HepG2 (cell line): ENCODE results near the gene TTC38. TPM values are rescaled to one million over a fixed set of nuclear protein-coding genes. Genes with fewer than 3 reads are reported as not detected.

Experiments used
- ATAC-seq: fragments of 200-7000 bp; cut with Tn5 transposase; 3 replicates; pipeline ENCODE4 v1.9.1; 2020; ENCODE audit warnings: mild to moderate bottlenecking, moderate library complexity
- BruUV-seq: library from RNA; stranded (reverse); fragments of 400-500 nt; replicated peaks from 2 replicates; lab custom pipeline; 2021; lab: Mats Ljungman, UMichigan
- CTCF ChIA-PET: fragments of 300-600 bp; formaldehyde crosslinking; extraction: SDS; loops from one replicate; lab custom pipeline; 2021; ENCODE audit warnings: low total read pairs, inconsistent platforms, low intra/inter-chr PET ratio; lab: Yijun Ruan, JAX
- POLR2A ChIA-PET: fragments of 350-600 bp; sonication (Branson Sonifier 250); formaldehyde crosslinking; loops from one replicate; lab custom pipeline; 2020; ENCODE audit warnings: antibody characterized with exemption, inconsistent platforms; lab: Yijun Ruan, JAX
- DNase-seq: peaks from one replicate; pipeline ENCODE4 v3.0.0-alpha.2; 2015; ENCODE audit warnings: low spot score
- FAIRE-seq: peaks from 3 replicates; lab custom pipeline; 2011; peaks lifted over from hg19 to GRCh38; lab: Jason Lieb, UNC
- H2AFZ ChIP-seq: one replicate; pipeline ENCODE4 v1.6.1; 2011; ENCODE audit warnings: low read length, inconsistent platforms
- H3K27ac ChIP-seq: fragments of 300-600 bp; 3 replicates; pipeline ENCODE4 v1.8.0; 2011; ENCODE audit warnings: mixed run types, mild to moderate bottlenecking, mixed read lengths, low read length, inconsistent platforms; ENCODE audit not compliant: insufficient read depth; ENCODE audit errors: extremely low read length
- H3K27me3 ChIP-seq, 2 experiments: fragments of 200-600 bp in 1 of 2; 2 replicates in 1 of 2; 3 replicates in 1 of 2; pipeline versions ENCODE4 v1.6.0 to v1.8.0; 2011; ENCODE audit warnings: low read length in 2 of 2, mild to moderate bottlenecking in 2 of 2, moderate library complexity in 2 of 2, inconsistent platforms in 1 of 2; ENCODE audit not compliant: insufficient read depth in 2 of 2, control insufficient read depth in 1 of 2
- H3K36me3 ChIP-seq, 2 experiments: fragments of 200-600 bp in 1 of 2; replicated peaks in 1 of 2; 2 replicates in 1 of 2; 3 replicates in 1 of 2; pipeline versions ENCODE4 v1.5.1 to v1.8.0; 2011; ENCODE audit warnings: low read length in 2 of 2, inconsistent platforms in 1 of 2; ENCODE audit not compliant: insufficient read depth in 2 of 2, control insufficient read depth in 1 of 2
- H3K4me1 ChIP-seq: 2 replicates; pipeline ENCODE4 v1.5.1; 2012; ENCODE audit warnings: low read length, inconsistent platforms; ENCODE audit not compliant: insufficient read depth
- H3K4me2 ChIP-seq: 2 replicates; pipeline ENCODE4 v1.6.0; 2011; ENCODE audit warnings: low read depth, low read length, inconsistent platforms
- H3K4me3 ChIP-seq, 3 experiments: fragments of 200-600 bp in 1 of 3; sonication (generic), shearing (Covaris generic) in 1 of 3; replicated peaks in 1 of 3; 2 replicates each; pipeline ENCODE4 v1.5.1; 2011 to 2016; ENCODE audit warnings: low read length in 3 of 3, inconsistent platforms in 2 of 3, low read depth in 2 of 3, mild to moderate bottlenecking in 2 of 3, control low read depth in 1 of 3, mixed read lengths in 1 of 3; ENCODE audit not compliant: insufficient read depth in 1 of 3
- H3K79me2 ChIP-seq: one replicate; pipeline ENCODE4 v1.6.1; 2011; ENCODE audit warnings: low read length, inconsistent platforms; ENCODE audit not compliant: insufficient read depth
- H3K9ac ChIP-seq: 2 replicates; pipeline ENCODE4 v1.6.0; 2011; ENCODE audit warnings: mild to moderate bottlenecking, low read depth, low read length, inconsistent platforms; ENCODE audit not compliant: insufficient read depth
- H3K9me3 ChIP-seq: 2 replicates; pipeline ENCODE4 v1.5.1; 2012; ENCODE audit warnings: mild to moderate bottlenecking, low read length
- H4K20me1 ChIP-seq: 2 replicates; pipeline ENCODE4 v1.6.0; 2011; ENCODE audit warnings: inconsistent platforms, mild to moderate bottlenecking, low read length, moderate library complexity; ENCODE audit not compliant: insufficient read depth
- CCAR2 ChIP-seq: fragments of 200-400 bp; formaldehyde crosslinking; optimal IDR thresholded peaks from 2 replicates; pipeline ENCODE3; 2018; ENCODE audit warnings: low read depth, mild to moderate bottlenecking, low read length, moderate library complexity
- FOSL2 ChIP-seq: sonication (generic); formaldehyde crosslinking; IDR thresholded peaks from 2 replicates; pipeline ENCODE4 v1.4.0; 2020; ENCODE audit warnings: missing genetic modification reagents
- FOXA1 ChIP-seq, 2 experiments: fragments of 450-650 bp in 1 of 2; sonication (generic) in 1 of 2; formaldehyde crosslinking in 1 of 2; IDR thresholded peaks; 2 replicates each; pipeline versions ENCODE4 v1.4.0 to v1.6.1; 2016 to 2020; ENCODE audit warnings: missing genetic modification reagents in 1 of 2
- FOXA3 ChIP-seq: IDR thresholded peaks from 2 replicates; pipeline ENCODE4 v1.6.1; 2016; ENCODE audit warnings: missing genetic modification reagents, missing compliant biosample characterization
- GFI1 ChIP-seq: sonication (generic); formaldehyde crosslinking; IDR thresholded peaks from 2 replicates; pipeline ENCODE4 v1.5.0; 2020; ENCODE audit warnings: missing genetic modification reagents, mild to moderate bottlenecking, borderline replicate concordance
- HDAC6 ChIP-seq: fragments of 200-600 bp; sonication (generic); IDR thresholded peaks from 2 replicates; pipeline ENCODE4 v1.7.0; 2017; ENCODE audit warnings: mild to moderate bottlenecking, antibody characterized with exemption, low read length, low read depth
- KAT8 ChIP-seq: IDR thresholded peaks from 2 replicates; pipeline ENCODE4 v1.6.1; 2016; ENCODE audit warnings: missing genetic modification reagents, missing compliant biosample characterization
- MAFF ChIP-seq: IDR thresholded peaks from 2 replicates; pipeline ENCODE4 v1.6.1; 2011; ENCODE audit warnings: low read depth, low read length, improper control_type of control experiment
- MTF1 ChIP-seq: sonication (generic); formaldehyde crosslinking; IDR thresholded peaks from 2 replicates; pipeline ENCODE4 v1.5.0; 2020; ENCODE audit warnings: missing genetic modification reagents
- PHF5A ChIP-seq: IDR thresholded peaks from one replicate; pipeline ENCODE4 v1.6.1; 2018; ENCODE audit warnings: low read depth, missing genetic modification reagents; ENCODE audit not compliant: unreplicated experiment
- RARA ChIP-seq: IDR thresholded peaks from 2 replicates; pipeline ENCODE4 v1.6.1; 2016; ENCODE audit warnings: missing genetic modification reagents, missing compliant biosample characterization
- RCOR2 ChIP-seq: IDR thresholded peaks from 2 replicates; pipeline ENCODE4 v1.6.1; 2016; ENCODE audit warnings: missing biosample characterization, missing genetic modification reagents
- RFXANK ChIP-seq: IDR thresholded peaks from 2 replicates; pipeline ENCODE4 v1.6.1; 2016
- ZC3H4 ChIP-seq: sonication (generic); formaldehyde crosslinking; IDR thresholded peaks from 2 replicates; pipeline ENCODE4 v1.4.0; 2020; ENCODE audit warnings: missing genetic modification reagents, borderline replicate concordance
- ZNF567 ChIP-seq: sonication (generic); formaldehyde crosslinking; IDR thresholded peaks from 2 replicates; pipeline ENCODE4 v1.8.1; 2023; ENCODE audit warnings: mild to moderate bottlenecking, missing genetic modification reagents, borderline replicate concordance
- ZNF678 ChIP-seq: sonication (generic); formaldehyde crosslinking; IDR thresholded peaks from 2 replicates; pipeline ENCODE4 v1.4.0; 2020; ENCODE audit warnings: mild to moderate bottlenecking, missing genetic modification reagents
- WGBS: methylation state at CpG from one replicate; pipeline ENCODE4 v1.1.6; 2017; ENCODE audit warnings: low lambda C conversion rate; 5-methylcytosine and 5-hydroxymethylcytosine counted together
- in situ Hi-C: cut with HindIII; loops from 2 replicates; pipeline ENCODE4 v1.10.0; 2017; ENCODE audit warnings: low pct_unique_long_range_greater_than_20kb; ENCODE audit not compliant: extremely low pct_ligation_motif_present
- intact Hi-C: fragments of 100-400 bp; cut with micrococcal nuclease; formaldehyde crosslinking; loops from one replicate; pipeline ENCODE4 v1.10.0; 2022; ENCODE audit not compliant: unreplicated experiment
- polyA plus RNA-seq, 8 experiments: library from polyadenylated mRNA; depleted of rRNA in 3 of 8; stranded (reverse) in 7 of 8; unstranded in 1 of 8; fragments of >200 nt; fragmentation: Illumina TruSeq in 4 of 8; extraction: Trizol in 4 of 8; gene quantifications; 2 replicates each; pipeline versions ENCODE4 v1.2.1 to v1.2.3, GENCODE V29; 2011 to 2016; ENCODE audit warnings: low read depth in 4 of 8, missing spikeins in 1 of 8, mixed read lengths in 1 of 8; ENCODE audit not compliant: insufficient read depth in 1 of 8
- total RNA-seq, 5 experiments: library from RNA; depleted of rRNA; stranded (reverse); fragments of >200 nt; fragmentation: Illumina TruSeq; extraction: Trizol; gene quantifications; 2 replicates each; pipeline ENCODE4 v1.2.3, GENCODE V29; 2016; ENCODE audit warnings: low read depth in 1 of 5

Gene TTC38
- total and polyA plus RNA-seq, 2 of the 13 experiments (the other 11 are each of a cell fraction or from before 2014, with no cell fraction given): 101 to 105 TPM

DNA sequence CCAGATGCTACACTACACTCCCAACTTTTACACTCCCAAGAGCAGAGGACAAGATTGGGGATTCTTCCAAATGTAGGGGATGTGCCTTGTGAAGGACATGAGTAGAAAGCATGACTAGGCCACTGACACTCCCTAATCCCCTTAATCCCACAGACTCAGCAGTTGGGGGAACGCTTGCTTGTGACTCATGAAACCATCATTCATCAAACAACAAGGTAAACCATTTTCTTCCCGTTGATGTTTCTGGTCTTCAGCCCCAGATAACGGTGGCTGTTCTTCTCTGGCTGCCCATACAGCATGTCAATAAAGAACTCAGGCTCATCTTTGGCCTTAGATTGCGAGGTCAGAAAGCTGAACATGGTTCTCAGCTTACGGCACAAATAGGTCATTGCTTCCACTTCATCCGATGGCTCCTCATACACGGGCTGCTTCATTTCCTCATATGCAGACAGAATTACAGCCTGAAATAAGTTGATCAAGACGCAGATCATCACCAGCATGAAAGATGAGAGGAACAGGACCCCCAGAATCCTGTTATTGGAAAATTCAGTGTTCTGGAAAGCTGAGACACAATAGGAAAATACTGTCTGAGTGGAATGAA, 11.3 kb upstream of the TTC38 start:
- intact Hi-C loops (no loop called here), in situ Hi-C loops (no loop called here)
- ATAC-seq (peak; percentile 38; the same call in 2 of the 3 replicates), FAIRE-seq (peak; percentile 26), DNase-seq (peak; percentile 10)
- no peaks in the 10 kb centered on the region for H3K9me3 ChIP-seq
- H3K4me2 ChIP-seq: 0 out of 2 replicates have a peak overlapping the region, but pooled peaks have one; percentile 8
- no TSS peak for BruUV-seq
- POLR2A ChIA-PET: interaction anchor here (2.2 kb wide), 1 partner anchor 11 kb away, joined by 12 read pairs; the partner anchor contains the start of gene TTC38
- no peak overlapping the region for H2AFZ ChIP-seq
- H3K79me2 ChIP-seq: peaks cover under 1% of the 10 kb centered on the region
- H3K27ac ChIP-seq: no peak overlapping the region
- TF ChIP-seq CCAR2 (no peak), FOSL2 (peak; percentile 39; the same call in 1 of the 2 replicates), MTF1 (CRISPR knock-in tag) (no peak), GFI1 (CRISPR knock-in tag) (no peak), RFXANK (CRISPR knock-in tag) (no peak), FOXA3 (CRISPR knock-in tag) (peak; percentile 51), KAT8 (CRISPR knock-in tag) (no peak), MAFF (0 out of 2 replicates have a peak, but pooled peaks have one; percentile 34), RARA (peak; percentile 22; the same call in 1 of the 2 replicates), FOXA1 (IDR thresholded peaks at IDR 0.05) (no peak), FOXA1 (CRISPR knock-in tag; IDR thresholded peaks at IDR 0.05) (0 out of 2 replicates have a peak, but pooled peaks have one; percentile 23), RCOR2 (CRISPR knock-in tag) (no peak), ZNF567 (CRISPR knock-in tag) (no peak), ZNF678 (CRISPR knock-in tag) (no peak), HDAC6 (no peak), ZC3H4 (CRISPR knock-in tag) (no peak), PHF5A (CRISPR knock-in tag) (no peak)
- CTCF ChIA-PET: no interaction called here
- no peaks in the 10 kb centered on the region for H3K36me3 ChIP-seq
- H3K4me3 ChIP-seq: no peak overlapping the region
- H3K4me1 ChIP-seq: peaks cover 43% of the 10 kb centered on the region
- H3K27me3 ChIP-seq: no peaks in the 10 kb centered on the region
- 32% methylated on average over 8 of the region's 8 CpGs for WGBS
- no peak overlapping the region for H3K9ac ChIP-seq
- H4K20me1 ChIP-seq: no peaks in the 10 kb centered on the region
